Type B pancreatic cell (in vitro differentiated cells): ENCODE results near the gene SYVN1. TPM values are rescaled to one million over a fixed set of nuclear protein-coding genes. Genes with fewer than 3 reads are reported as not detected.
A peak's percentile ranks its signal among the peaks of the same experiment; 100 is the strongest.

Experiments used
- DNase-seq: peaks from one replicate; pipeline ENCODE4 v3.0.0; 2021; ENCODE audit warnings: mixed read lengths; ENCODE audit not compliant: unreplicated experiment; ENCODE audit errors: extremely low spot score
- H3K27ac Mint-ChIP-seq: 2 replicates; pipeline ENCODE4 v1.8.0; 2021; ENCODE audit warnings: mild to moderate bottlenecking, mixed read lengths
- H3K27me3 Mint-ChIP-seq: 2 replicates; pipeline ENCODE4 v1.8.0; 2021; ENCODE audit warnings: mixed read lengths
- H3K36me3 Mint-ChIP-seq: 2 replicates; pipeline ENCODE4 v1.8.0; 2021; ENCODE audit warnings: mixed read lengths
- H3K4me1 Mint-ChIP-seq: one replicate; pipeline ENCODE4 v1.8.0; 2021; ENCODE audit warnings: mixed read lengths; ENCODE audit not compliant: unreplicated experiment
- H3K4me3 Mint-ChIP-seq: 2 replicates; pipeline ENCODE4 v1.8.0; 2021; ENCODE audit warnings: mild to moderate bottlenecking, mixed read lengths
- H3K9me3 Mint-ChIP-seq: 2 replicates; pipeline ENCODE4 v1.8.0; 2021; ENCODE audit warnings: mixed read lengths
- microRNA-seq: library from miRNA; unstranded; fragments of <30 nt; microRNA quantifications from one replicate; pipeline ENCODE4, GENCODE V29; 2020
- total RNA-seq: library from RNA; stranded (reverse); gene quantifications from 2 replicates; pipeline ENCODE4 v1.2.1, GENCODE V29; 2021; ENCODE audit warnings: low replicate concordance
- TF ChIP-seq, protein P1 (sequence below): fragments of 200-600 bp; sonication (generic); conservative IDR thresholded peaks from 2 replicates; pipeline ENCODE4 v1.5.0; 2021; ENCODE audit warnings: antibody characterized with exemption, mild to moderate bottlenecking

Gene SYVN1
- total RNA-seq, 1 donor from 2014 or later: 50.6 TPM

DNA sequence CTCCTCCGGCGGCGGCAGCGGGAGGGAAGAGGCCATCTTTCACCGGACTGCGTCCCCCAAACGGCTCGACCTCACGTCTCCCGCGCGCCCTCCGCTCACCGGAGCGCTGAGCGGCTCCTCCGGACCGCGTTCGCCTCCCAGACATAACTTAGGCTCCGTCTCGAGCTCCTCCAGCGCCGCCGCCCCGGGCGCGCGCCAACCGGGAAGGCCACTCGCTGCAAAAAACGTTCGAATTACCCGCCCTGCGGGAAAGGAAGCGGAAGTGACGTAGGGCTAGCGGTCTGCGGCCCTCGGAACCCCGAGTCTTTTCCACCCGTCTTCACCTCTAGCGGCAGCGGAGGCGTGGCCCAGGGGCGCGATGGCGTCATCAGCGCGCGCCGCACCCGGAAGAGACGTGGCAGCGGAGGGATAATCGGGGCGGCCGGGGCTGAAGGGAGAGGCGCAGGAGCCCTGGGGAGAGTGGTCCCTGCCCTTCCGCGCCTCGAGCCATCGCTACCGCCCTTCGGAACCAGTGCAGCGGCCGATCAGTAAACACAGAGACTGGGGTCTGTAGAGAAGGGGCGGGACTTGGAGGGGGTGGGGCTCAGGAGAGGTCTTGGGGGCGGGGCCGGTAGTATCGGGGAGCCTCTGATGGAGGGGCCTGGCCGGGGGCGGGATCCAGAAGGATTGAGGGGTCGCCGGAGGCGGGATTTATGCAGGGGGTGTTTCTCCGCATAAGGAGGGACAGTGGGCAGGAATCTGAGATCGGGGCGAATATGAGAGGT is 50.3 kb downstream of the SYVN1 start, which contains the start of the genes CDCA5 and ZFPL1:
Gene CDCA5, minus strand, starts transcription at position 207 of the 764 bp plus-strand sequence. Its CDS starts 62 bp downstream, at position 145.
Gene ZFPL1, plus strand, starts transcription at position 389 of the 764 bp plus-strand sequence. CDS start 477 bp downstream, outside the sequence.
- H3K4me1 Mint-ChIP-seq: peaks cover 10% of the 10 kb centered on the region

DNA sequence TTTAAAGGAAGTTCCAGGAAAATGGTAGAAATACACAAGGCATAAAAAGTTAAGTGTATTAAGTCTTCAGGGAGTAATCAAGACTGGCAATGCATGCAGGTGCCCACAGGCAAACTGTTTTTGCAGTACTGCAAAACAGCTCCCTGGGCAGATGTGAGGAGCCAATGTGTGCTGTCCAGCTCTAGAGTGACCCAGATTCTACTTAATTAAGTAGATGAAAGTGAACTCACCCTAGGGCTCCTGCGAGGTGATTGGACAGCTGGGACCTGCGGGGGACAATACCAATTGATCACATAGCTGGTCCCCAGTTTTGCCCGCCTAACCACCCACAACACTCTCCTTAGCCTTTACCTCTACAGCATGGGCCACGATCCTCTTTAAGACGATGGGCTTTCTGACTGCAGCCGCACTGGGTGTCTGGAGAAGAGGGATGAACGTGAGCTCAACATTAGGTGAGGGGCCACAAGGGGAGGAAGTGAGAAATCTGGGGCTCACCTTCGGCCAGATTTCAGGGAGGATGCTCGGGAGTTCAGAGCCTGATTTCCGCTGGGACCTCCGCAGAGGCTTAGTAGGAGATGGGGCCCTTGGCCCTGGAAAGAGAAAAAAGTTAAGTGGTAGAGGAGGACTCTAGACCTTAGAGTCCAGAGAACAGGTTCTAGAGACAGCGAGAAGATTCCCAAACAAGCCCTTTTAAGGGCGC is 51.0 kb downstream of the SYVN1 start:
- peaks cover 11% of the 10 kb centered on the region for H3K4me1 Mint-ChIP-seq
- TF ChIP-seq, protein P1, sequence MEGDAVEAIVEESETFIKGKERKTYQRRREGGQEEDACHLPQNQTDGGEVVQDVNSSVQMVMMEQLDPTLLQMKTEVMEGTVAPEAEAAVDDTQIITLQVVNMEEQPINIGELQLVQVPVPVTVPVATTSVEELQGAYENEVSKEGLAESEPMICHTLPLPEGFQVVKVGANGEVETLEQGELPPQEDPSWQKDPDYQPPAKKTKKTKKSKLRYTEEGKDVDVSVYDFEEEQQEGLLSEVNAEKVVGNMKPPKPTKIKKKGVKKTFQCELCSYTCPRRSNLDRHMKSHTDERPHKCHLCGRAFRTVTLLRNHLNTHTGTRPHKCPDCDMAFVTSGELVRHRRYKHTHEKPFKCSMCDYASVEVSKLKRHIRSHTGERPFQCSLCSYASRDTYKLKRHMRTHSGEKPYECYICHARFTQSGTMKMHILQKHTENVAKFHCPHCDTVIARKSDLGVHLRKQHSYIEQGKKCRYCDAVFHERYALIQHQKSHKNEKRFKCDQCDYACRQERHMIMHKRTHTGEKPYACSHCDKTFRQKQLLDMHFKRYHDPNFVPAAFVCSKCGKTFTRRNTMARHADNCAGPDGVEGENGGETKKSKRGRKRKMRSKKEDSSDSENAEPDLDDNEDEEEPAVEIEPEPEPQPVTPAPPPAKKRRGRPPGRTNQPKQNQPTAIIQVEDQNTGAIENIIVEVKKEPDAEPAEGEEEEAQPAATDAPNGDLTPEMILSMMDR: no peak
- DNase-seq: no peak
- H3K9me3 Mint-ChIP-seq: no peaks in the 10 kb centered on the region
- peak overlapping the region; percentile 96 for H3K4me3 Mint-ChIP-seq
- peak overlapping the region; percentile 70 for H3K27ac Mint-ChIP-seq
- H3K27me3 Mint-ChIP-seq: no peaks in the 10 kb centered on the region
- H3K36me3 Mint-ChIP-seq: peaks cover 9% of the 10 kb centered on the region

More for the DNA sequence above, 50.3 kb downstream of the SYVN1 start, which contains the start of the genes CDCA5 and ZFPL1:
- H3K27ac Mint-ChIP-seq: peak within 1 kb of the TSS; percentile 70
- TF ChIP-seq, protein P1: no peak
- DNase-seq: peak; percentile 98
- H3K27me3 Mint-ChIP-seq: no peaks in the 10 kb centered on the region
- peak within 1 kb of the TSS; percentile 96 for H3K4me3 Mint-ChIP-seq
- peaks cover 14% of the 10 kb centered on the region for H3K36me3 Mint-ChIP-seq
- no peaks in the 10 kb centered on the region for H3K9me3 Mint-ChIP-seq

DNA sequence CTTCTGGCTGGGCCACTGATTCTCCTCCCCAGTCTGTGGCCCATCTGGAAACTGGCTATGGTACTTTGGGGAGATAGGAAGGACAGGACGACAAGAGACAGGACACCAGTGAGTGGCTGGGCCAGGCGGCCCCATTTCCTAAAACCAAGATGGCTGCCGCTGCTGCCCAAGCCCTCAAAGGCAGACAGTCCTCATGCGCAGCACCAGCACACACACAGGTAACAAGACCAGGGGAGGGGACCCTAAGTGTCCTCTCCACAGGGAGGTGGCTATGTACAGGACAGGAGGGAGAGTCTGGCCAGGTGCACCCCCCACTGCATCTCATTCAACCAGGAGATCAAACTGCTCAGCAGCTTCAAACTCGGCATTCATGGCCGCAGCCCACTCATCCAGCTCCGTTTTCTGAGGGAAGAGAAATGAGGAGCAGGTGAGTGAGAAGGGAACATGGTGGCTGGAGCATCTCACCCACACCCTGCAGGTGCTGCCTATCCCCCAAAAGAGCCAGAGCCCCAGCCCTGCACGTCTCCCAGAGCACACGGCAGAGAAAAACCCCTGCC is 55.5 kb downstream of the SYVN1 start:
- peak overlapping the region; percentile 71 for H3K27ac Mint-ChIP-seq
- H3K4me3 Mint-ChIP-seq: no peak overlapping the region
- H3K36me3 Mint-ChIP-seq: peaks cover 7% of the 10 kb centered on the region
- H3K27me3 Mint-ChIP-seq: no peaks in the 10 kb centered on the region
- H3K4me1 Mint-ChIP-seq: peaks cover 14% of the 10 kb centered on the region
- TF ChIP-seq, protein P1: no peak
- DNase-seq: no peak
- no peaks in the 10 kb centered on the region for H3K9me3 Mint-ChIP-seq

DNA sequence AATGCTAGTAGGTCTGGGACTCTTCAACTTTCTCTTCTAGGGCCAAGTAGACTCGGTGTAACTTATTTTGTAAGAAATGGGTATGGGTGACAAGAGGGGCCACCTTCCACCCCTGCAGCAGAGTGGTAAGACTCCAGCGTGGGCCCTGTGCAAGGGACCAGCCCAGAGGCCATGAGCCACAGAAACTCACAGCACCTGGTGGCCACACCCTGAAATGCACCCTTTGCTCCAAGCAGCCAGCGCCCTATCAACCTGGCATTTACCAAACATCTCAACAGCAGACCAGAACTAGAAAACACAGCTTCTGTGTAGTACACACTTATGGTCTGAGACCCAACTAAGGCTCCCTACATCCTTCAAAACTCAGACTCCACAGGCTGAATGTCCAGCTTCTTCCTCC is 56.2 kb downstream of the SYVN1 start:
- Mint-ChIP-seq H3K27me3 (no peaks in the 10 kb centered on the region), H3K4me1 (peaks cover 10% of the 10 kb centered on the region), H3K36me3 (peaks cover 7% of the 10 kb centered on the region), H3K9me3 (no peaks in the 10 kb centered on the region), H3K4me3 (no peak overlapping the region), H3K27ac (peak overlapping the region; percentile 71)
- TF ChIP-seq, protein P1: peak; percentile 70
- DNase-seq: no peak

DNA sequence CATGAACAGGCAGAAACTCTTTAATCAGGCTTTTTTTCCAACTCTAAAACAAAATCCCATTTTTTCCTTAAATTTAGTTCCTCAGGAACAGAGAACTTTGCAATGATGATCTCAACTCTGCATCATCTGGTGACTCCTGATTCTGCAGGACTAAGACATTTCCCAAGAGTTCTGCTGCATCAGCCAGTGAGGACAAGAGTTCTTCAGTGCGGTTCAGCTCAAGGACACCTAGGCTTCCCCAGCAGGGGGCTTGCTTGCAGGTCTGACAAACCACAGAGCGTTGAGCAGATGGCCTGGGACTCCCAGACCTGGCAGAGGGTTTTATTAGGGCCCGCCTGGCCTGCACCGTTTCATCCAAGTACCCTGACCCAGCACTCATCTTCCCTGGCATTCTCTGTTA is 56.9 kb downstream of the SYVN1 start:
- TF ChIP-seq, protein P1: no peak
- Mint-ChIP-seq H3K27me3 (no peaks in the 10 kb centered on the region), H3K9me3 (no peaks in the 10 kb centered on the region), H3K4me3 (no peak overlapping the region), H3K36me3 (peaks cover 7% of the 10 kb centered on the region), H3K4me1 (peaks cover 4% of the 10 kb centered on the region), H3K27ac (no peak overlapping the region)
- no peak for DNase-seq

Small RNAs within 50 kb of the gene (microRNA-seq; reads per million reads assigned to microRNA genes)
- 0.83 reads per million for gene MIR6751

Other genes with a start within 250 kb of the SYVN1 start
- 26.8 and 30.8 TPM in 2 replicates for gene ATG2A, start 217.3 kb downstream of the SYVN1 start, total RNA-seq
- 14.8 and 19.4 TPM in 2 replicates for gene PPP2R5B, start 209.8 kb downstream of the SYVN1 start, total RNA-seq
- 0.85 TPM in 1 of 2 replicates, not detected in the other for gene GPHA2, start 198.6 kb downstream of the SYVN1 start, total RNA-seq
- not detected in 2 replicates for gene MAJIN, start 162.4 kb downstream of the SYVN1 start, total RNA-seq
- gene BATF2, start 137.5 kb downstream of the SYVN1 start, total RNA-seq: 1.0 TPM in 2 replicates
- gene ARL2, start 120.4 kb downstream of the SYVN1 start, total RNA-seq: 63.0 and 65.8 TPM in 2 replicates
- gene SNX15, start 107.1 kb downstream of the SYVN1 start, total RNA-seq: 21.3 and 25.3 TPM in 2 replicates
- gene SAC3D1, start 93.3 kb downstream of the SYVN1 start, total RNA-seq: 16.7 and 21.9 TPM in 2 replicates
- 1.2 and 4.3 TPM in 2 replicates for gene NAALADL1, start 76.0 kb downstream of the SYVN1 start, total RNA-seq
- gene CDCA5, start 50.5 kb downstream of the SYVN1 start, total RNA-seq: 18.7 and 39.3 TPM in 2 replicates
- gene ZFPL1, start 50.3 kb downstream of the SYVN1 start, total RNA-seq: 35.9 and 49.1 TPM in 2 replicates
- 96.3 and 104 TPM in 2 replicates for gene VPS51, start 38.3 kb downstream of the SYVN1 start, total RNA-seq
- gene TM7SF2, start 22.6 kb downstream of the SYVN1 start, total RNA-seq: 52.2 and 61.3 TPM in 2 replicates
- 11.4 and 12.2 TPM in 2 replicates for gene ZNHIT2, start 16.8 kb downstream of the SYVN1 start, total RNA-seq
- gene FAU, start 12.4 kb downstream of the SYVN1 start, total RNA-seq: 758 and 795 TPM in 2 replicates
- 49.1 and 54.8 TPM in 2 replicates for gene MRPL49, start 12.2 kb downstream of the SYVN1 start, total RNA-seq
- not detected in 2 replicates for gene SPDYC, start 35.7 kb upstream of the SYVN1 start, total RNA-seq
- gene CAPN1, start 47.4 kb upstream of the SYVN1 start, total RNA-seq: 225 and 505 TPM in 2 replicates
- gene POLA2, start 127.4 kb upstream of the SYVN1 start, total RNA-seq: 18.4 and 32.4 TPM in 2 replicates
- gene CDC42EP2, start 180.3 kb upstream of the SYVN1 start, total RNA-seq: 9.4 and 12.9 TPM in 2 replicates
- 64.7 and 85.5 TPM in 2 replicates for gene DPF2, start 199.3 kb upstream of the SYVN1 start, total RNA-seq
- gene TIGD3, start 220.2 kb upstream of the SYVN1 start, total RNA-seq: 1.2 and 1.3 TPM in 2 replicates
- gene SLC25A45, start 248.1 kb upstream of the SYVN1 start, total RNA-seq: 1.9 and 5.6 TPM in 2 replicates